ENCODE data around the gene GKAP1. TPM values are rescaled to one million over a fixed set of nuclear protein-coding genes. Genes with fewer than 3 reads are reported as not detected.

Gene GKAP1
- total RNA-seq, 1 experiment from 2014 or later: 0.86 TPM

- Mint-ChIP-seq H3K4me1 (ENCODE audit: low read depth, unreplicated experiment) (no peaks in the 10 kb centered on the region), H3K36me3 (ENCODE audit: insufficient read depth, unreplicated experiment) (no peaks in the 10 kb centered on the region), H3K27ac (ENCODE audit: unreplicated experiment) (no peak overlapping the region), H3K9me3 (ENCODE audit: unreplicated experiment) (no peaks in the 10 kb centered on the region), H3K27me3 (ENCODE audit: insufficient read depth, unreplicated experiment) (no peaks in the 10 kb centered on the region), H3K4me3 (ENCODE audit: unreplicated experiment) (no peak overlapping the region)
- no peak for TF ChIP-seq CTCF (IDR thresholded peaks at IDR 0.05; ENCODE audit: insufficient read depth in 1 of 2, low read depth in 1 of 2, low read length in 1 of 2, severe bottlenecking in 1 of 2, unreplicated experiment in 1 of 2)
- Histone ChIP-seq H3K4me1 (no peaks in the 10 kb centered on the region), H3K36me3 (ENCODE audit: control insufficient read depth, insufficient read depth, low read length) (no peaks in the 10 kb centered on the region), H3K9me3 (no peaks in the 10 kb centered on the region), H3K27me3 (replicated peaks; ENCODE audit: control insufficient read depth, insufficient read depth, low read length) (no peaks in the 10 kb centered on the region), H3K4me3 (ENCODE audit: low read depth, low read length) (no peak overlapping the region)
- DNase-seq: no peak
- ChIA-PET CTCF (no interaction called here), POLR2A (no interaction called here)
- intact Hi-C loops (cut with micrococcal nuclease; ENCODE audit: unreplicated experiment): no loop called here
- BruUV-seq (replicated peaks): no TSS peak
Observed at GRCh38 chr9:83722726-83723495, 94.7 kb downstream of the GKAP1 start.

GRCh38 chr9:83721509-83721908 lies 96.1 kb downstream of the GKAP1 start:
- no peak for DNase-seq
- no TSS peak for BruUV-seq (replicated peaks)
- Mint-ChIP-seq H3K9me3 (ENCODE audit: unreplicated experiment) (no peaks in the 10 kb centered on the region), H3K27me3 (ENCODE audit: insufficient read depth, unreplicated experiment) (no peaks in the 10 kb centered on the region), H3K4me1 (ENCODE audit: low read depth, unreplicated experiment) (no peaks in the 10 kb centered on the region), H3K27ac (ENCODE audit: unreplicated experiment) (no peak overlapping the region), H3K36me3 (ENCODE audit: insufficient read depth, unreplicated experiment) (no peaks in the 10 kb centered on the region), H3K4me3 (ENCODE audit: unreplicated experiment) (no peak overlapping the region)
- TF ChIP-seq CTCF (IDR thresholded peaks at IDR 0.05; ENCODE audit: insufficient read depth in 1 of 2, low read depth in 1 of 2, low read length in 1 of 2, severe bottlenecking in 1 of 2, unreplicated experiment in 1 of 2): no peak
- ChIA-PET CTCF (no interaction called here), POLR2A (no interaction called here)
- Histone ChIP-seq H3K27me3 (replicated peaks; ENCODE audit: control insufficient read depth, insufficient read depth, low read length) (no peaks in the 10 kb centered on the region), H3K4me3 (ENCODE audit: low read depth, low read length) (no peak overlapping the region), H3K36me3 (ENCODE audit: control insufficient read depth, insufficient read depth, low read length) (no peaks in the 10 kb centered on the region), H3K4me1 (no peaks in the 10 kb centered on the region), H3K9me3 (no peaks in the 10 kb centered on the region)
- intact Hi-C loops (cut with micrococcal nuclease; ENCODE audit: unreplicated experiment): no loop called here

GRCh38 chr9:83715794-83716193 lies 101.8 kb downstream of the GKAP1 start:
- no peak for DNase-seq
- Mint-ChIP-seq H3K27me3 (ENCODE audit: insufficient read depth, unreplicated experiment) (no peaks in the 10 kb centered on the region), H3K4me3 (ENCODE audit: unreplicated experiment) (no peak overlapping the region), H3K9me3 (ENCODE audit: unreplicated experiment) (no peaks in the 10 kb centered on the region), H3K27ac (ENCODE audit: unreplicated experiment) (no peak overlapping the region), H3K36me3 (ENCODE audit: insufficient read depth, unreplicated experiment) (no peaks in the 10 kb centered on the region), H3K4me1 (ENCODE audit: low read depth, unreplicated experiment) (no peaks in the 10 kb centered on the region)
- Histone ChIP-seq H3K27me3 (replicated peaks; ENCODE audit: control insufficient read depth, insufficient read depth, low read length) (no peaks in the 10 kb centered on the region), H3K36me3 (ENCODE audit: control insufficient read depth, insufficient read depth, low read length) (no peaks in the 10 kb centered on the region), H3K4me3 (ENCODE audit: low read depth, low read length) (no peak overlapping the region), H3K4me1 (no peaks in the 10 kb centered on the region), H3K9me3 (no peaks in the 10 kb centered on the region)
- CTCF ChIA-PET: no interaction called here
- no TSS peak for BruUV-seq (replicated peaks)
- intact Hi-C loops (cut with micrococcal nuclease; ENCODE audit: unreplicated experiment): no loop called here
- TF ChIP-seq CTCF (IDR thresholded peaks at IDR 0.05; ENCODE audit: insufficient read depth in 1 of 2, low read depth in 1 of 2, low read length in 1 of 2, severe bottlenecking in 1 of 2, unreplicated experiment in 1 of 2): no peak
- POLR2A ChIA-PET: no interaction called here
